Measurements from ENCODE around the gene ZNF445.

ZNF445 gene

GRCh38 chr3:44392489-44392888 is 85.0 kb downstream of the ZNF445 start:
- no peak for DNase-seq (ENCODE audit: extremely low read depth, low read depth)
- TF ChIP-seq, protein P1, sequence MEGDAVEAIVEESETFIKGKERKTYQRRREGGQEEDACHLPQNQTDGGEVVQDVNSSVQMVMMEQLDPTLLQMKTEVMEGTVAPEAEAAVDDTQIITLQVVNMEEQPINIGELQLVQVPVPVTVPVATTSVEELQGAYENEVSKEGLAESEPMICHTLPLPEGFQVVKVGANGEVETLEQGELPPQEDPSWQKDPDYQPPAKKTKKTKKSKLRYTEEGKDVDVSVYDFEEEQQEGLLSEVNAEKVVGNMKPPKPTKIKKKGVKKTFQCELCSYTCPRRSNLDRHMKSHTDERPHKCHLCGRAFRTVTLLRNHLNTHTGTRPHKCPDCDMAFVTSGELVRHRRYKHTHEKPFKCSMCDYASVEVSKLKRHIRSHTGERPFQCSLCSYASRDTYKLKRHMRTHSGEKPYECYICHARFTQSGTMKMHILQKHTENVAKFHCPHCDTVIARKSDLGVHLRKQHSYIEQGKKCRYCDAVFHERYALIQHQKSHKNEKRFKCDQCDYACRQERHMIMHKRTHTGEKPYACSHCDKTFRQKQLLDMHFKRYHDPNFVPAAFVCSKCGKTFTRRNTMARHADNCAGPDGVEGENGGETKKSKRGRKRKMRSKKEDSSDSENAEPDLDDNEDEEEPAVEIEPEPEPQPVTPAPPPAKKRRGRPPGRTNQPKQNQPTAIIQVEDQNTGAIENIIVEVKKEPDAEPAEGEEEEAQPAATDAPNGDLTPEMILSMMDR (IDR thresholded peaks at IDR 0.05; ENCODE audit: low read depth, low read length), result no peak

GRCh38 chr3:44387404-44387803 is 90.1 kb downstream of the ZNF445 start:
- DNase-seq (ENCODE audit: extremely low read depth, low read depth), result no peak
- TF ChIP-seq, protein P1 (IDR thresholded peaks at IDR 0.05; ENCODE audit: low read depth, low read length), result no peak
